ENCODE data around the gene MFSD2B.

DNA sequence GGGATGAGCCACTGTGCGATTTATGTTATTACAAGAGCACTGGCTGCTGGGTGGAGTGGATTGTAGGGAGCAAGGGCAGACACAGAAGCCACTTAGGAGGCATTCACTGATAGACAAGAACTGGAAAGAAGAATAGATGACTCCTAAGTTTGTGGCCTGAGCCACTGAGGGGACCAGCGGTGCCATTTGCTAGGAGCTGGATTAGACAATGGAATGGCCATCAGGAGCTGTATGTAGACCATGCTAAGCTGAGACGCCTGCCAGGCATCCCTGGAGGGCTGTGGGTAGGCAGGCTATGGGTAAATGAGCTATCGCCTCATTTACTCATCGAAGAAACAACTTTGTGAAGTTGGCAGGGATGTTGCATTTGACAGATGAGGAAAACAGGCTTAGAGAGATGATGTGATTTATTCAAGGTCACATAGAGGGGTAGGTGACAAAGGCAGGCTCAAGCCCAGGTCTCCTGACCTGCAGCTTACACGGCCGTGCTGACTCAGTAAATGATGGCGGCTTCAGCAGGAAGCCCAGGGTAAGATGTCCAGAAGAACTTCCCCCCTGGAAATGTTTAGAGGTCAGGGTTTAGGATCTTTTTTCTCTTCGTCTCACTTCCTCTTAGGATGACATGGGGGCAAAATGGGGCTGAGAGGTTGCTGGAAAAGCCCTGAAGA is 2.8 kb downstream of the MFSD2B start:
- TF ChIP-seq POLR2A (IDR thresholded peaks at IDR 0.05) (no peak), POLR2AphosphoS5 (IDR thresholded peaks at IDR 0.05) (no peak)
- TF ChIP-seq, protein P1, sequence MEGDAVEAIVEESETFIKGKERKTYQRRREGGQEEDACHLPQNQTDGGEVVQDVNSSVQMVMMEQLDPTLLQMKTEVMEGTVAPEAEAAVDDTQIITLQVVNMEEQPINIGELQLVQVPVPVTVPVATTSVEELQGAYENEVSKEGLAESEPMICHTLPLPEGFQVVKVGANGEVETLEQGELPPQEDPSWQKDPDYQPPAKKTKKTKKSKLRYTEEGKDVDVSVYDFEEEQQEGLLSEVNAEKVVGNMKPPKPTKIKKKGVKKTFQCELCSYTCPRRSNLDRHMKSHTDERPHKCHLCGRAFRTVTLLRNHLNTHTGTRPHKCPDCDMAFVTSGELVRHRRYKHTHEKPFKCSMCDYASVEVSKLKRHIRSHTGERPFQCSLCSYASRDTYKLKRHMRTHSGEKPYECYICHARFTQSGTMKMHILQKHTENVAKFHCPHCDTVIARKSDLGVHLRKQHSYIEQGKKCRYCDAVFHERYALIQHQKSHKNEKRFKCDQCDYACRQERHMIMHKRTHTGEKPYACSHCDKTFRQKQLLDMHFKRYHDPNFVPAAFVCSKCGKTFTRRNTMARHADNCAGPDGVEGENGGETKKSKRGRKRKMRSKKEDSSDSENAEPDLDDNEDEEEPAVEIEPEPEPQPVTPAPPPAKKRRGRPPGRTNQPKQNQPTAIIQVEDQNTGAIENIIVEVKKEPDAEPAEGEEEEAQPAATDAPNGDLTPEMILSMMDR (IDR thresholded peaks at IDR 0.05) = no peak

All from prostate gland (tissue), 2 donors.